Effector memory CD4-positive, alpha-beta T cell (primary cell): Measurements from ENCODE around the gene VCL.

Source experiments
- DNase-seq, 3 donors: peaks; one replicate each; pipeline ENCODE4 v3.0.0-alpha.2; 2020
- H3K27ac ChIP-seq: 2 replicates; pipeline ENCODE4 v1.7.0; 2013; ENCODE audit warnings: mild to moderate bottlenecking, low read length, moderate library complexity; ENCODE audit not compliant: insufficient read depth, poor library complexity, severe bottlenecking
- H3K27me3 ChIP-seq: replicated peaks from 2 replicates; pipeline ENCODE4 v1.7.0; 2013; ENCODE audit warnings: mild to moderate bottlenecking, low read length; ENCODE audit not compliant: insufficient read depth, control insufficient read depth, poor library complexity, severe bottlenecking
- H3K36me3 ChIP-seq: 2 replicates; pipeline ENCODE4 v1.7.0; 2013; ENCODE audit warnings: mild to moderate bottlenecking, low read length, moderate library complexity; ENCODE audit not compliant: control insufficient read depth, insufficient read depth
- H3K4me1 ChIP-seq: 2 replicates; pipeline ENCODE4 v1.7.0; 2013; ENCODE audit warnings: low read length, mild to moderate bottlenecking; ENCODE audit not compliant: control insufficient read depth, insufficient read depth, poor library complexity, severe bottlenecking
- H3K4me3 ChIP-seq: 2 replicates; pipeline ENCODE4 v1.7.0; 2013; ENCODE audit warnings: low read length, low read depth, mild to moderate bottlenecking; ENCODE audit not compliant: insufficient read depth, poor library complexity, severe bottlenecking
- H3K9me3 ChIP-seq: 2 replicates; pipeline ENCODE4 v1.7.0; 2013; ENCODE audit warnings: mild to moderate bottlenecking, low read length, moderate library complexity; ENCODE audit not compliant: control insufficient read depth

Gene VCL

DNA sequence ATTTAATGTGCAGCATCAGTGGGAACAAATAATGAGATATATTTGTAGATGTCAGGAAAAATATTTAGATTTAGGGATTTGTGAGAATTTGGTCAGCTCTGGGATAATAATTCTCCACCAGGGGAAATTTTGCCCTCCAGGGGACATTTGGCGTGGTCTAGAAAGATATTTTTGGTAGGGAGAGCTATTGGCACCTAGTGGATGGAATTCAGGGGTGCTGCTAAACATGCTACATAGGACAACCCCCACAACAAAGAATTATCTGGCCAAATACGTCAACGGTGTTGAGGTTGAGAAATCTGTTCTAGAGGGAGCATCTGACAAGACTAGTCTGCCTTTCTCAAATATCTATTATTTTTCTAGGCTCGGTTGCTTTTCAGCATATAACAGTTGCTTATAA lies 155.2 kb downstream of the VCL start:
- H3K4me1 ChIP-seq = peaks cover 17% of the 10 kb centered on the region
- H3K4me3 ChIP-seq = no peak overlapping the region
- H3K9me3 ChIP-seq = no peaks in the 10 kb centered on the region
- no peak overlapping the region for H3K27ac ChIP-seq
- no peaks in the 10 kb centered on the region for H3K36me3 ChIP-seq
- H3K27me3 ChIP-seq = no peaks in the 10 kb centered on the region
- DNase-seq = no peak

DNA sequence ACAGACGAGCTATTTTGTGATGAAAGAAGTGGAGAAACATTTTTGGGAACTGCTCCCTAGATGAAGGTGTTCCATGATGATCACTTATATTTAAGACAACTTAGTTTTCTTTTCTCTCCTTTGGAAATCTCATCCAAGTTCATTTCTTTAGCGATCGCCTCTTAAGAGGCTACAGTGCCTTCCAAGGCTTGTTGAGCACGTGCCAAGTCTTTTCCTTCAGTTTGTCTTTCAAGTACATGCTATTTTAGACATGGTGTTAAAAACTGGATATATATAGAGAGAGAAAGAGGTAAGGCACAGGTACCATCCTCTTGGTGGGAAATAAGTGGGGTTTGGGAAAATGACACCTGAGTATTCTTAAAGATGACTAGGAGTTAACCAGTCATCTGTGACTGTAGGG lies 155.8 kb downstream of the VCL start:
- no peak overlapping the region for H3K4me3 ChIP-seq
- H3K9me3 ChIP-seq = no peaks in the 10 kb centered on the region
- no peaks in the 10 kb centered on the region for H3K36me3 ChIP-seq
- DNase-seq = no peak
- H3K27ac ChIP-seq = no peak overlapping the region
- peaks cover 17% of the 10 kb centered on the region for H3K4me1 ChIP-seq
- H3K27me3 ChIP-seq = no peaks in the 10 kb centered on the region

DNA sequence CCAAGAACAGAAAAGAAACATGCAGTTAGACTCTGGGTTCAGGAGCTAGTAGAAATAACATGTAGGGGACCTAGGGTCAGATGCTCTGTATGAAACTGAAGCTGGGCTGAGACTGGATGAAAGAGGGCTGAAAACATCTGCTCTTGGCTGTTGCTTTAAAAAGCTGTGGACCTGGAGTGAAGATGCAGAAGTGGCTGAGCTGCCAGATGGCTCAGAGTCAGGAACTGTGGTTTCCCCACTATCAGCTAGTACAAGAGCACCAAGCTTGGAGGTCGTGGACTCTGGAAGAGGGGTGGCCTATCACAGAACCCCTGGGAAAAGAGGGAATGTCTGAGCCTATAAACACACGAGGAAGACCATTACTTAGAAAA lies 159.0 kb downstream of the VCL start:
- no peak overlapping the region for H3K27ac ChIP-seq
- peaks cover 4% of the 10 kb centered on the region for H3K4me1 ChIP-seq
- no peaks in the 10 kb centered on the region for H3K9me3 ChIP-seq
- H3K4me3 ChIP-seq = no peak overlapping the region
- H3K27me3 ChIP-seq = no peaks in the 10 kb centered on the region
- DNase-seq = no peak
- no peaks in the 10 kb centered on the region for H3K36me3 ChIP-seq

DNA sequence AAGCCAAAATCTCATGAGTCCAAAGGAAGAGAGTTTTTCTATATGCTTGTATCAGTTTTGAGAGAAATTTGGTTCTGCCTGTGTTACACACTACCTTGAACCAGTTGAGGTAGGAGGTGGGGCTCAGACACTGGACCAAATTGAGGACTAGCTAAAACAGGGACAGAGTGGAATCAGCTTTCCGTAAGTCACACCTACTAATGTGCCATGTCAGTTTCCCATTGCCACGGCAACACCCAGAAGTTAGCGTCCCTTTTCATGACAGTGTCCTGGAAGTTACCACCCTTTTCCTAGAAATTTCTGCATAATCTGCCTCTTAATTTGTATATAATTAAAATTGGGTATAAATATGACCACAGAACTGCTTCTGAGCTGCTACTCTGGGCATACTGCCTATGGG lies 162.1 kb downstream of the VCL start:
- H3K36me3 ChIP-seq = no peaks in the 10 kb centered on the region
- no peak overlapping the region for H3K27ac ChIP-seq
- no peaks in the 10 kb centered on the region for H3K9me3 ChIP-seq
- no peaks in the 10 kb centered on the region for H3K4me1 ChIP-seq
- H3K4me3 ChIP-seq = no peak overlapping the region
- DNase-seq = no peak
- H3K27me3 ChIP-seq = no peaks in the 10 kb centered on the region

DNA sequence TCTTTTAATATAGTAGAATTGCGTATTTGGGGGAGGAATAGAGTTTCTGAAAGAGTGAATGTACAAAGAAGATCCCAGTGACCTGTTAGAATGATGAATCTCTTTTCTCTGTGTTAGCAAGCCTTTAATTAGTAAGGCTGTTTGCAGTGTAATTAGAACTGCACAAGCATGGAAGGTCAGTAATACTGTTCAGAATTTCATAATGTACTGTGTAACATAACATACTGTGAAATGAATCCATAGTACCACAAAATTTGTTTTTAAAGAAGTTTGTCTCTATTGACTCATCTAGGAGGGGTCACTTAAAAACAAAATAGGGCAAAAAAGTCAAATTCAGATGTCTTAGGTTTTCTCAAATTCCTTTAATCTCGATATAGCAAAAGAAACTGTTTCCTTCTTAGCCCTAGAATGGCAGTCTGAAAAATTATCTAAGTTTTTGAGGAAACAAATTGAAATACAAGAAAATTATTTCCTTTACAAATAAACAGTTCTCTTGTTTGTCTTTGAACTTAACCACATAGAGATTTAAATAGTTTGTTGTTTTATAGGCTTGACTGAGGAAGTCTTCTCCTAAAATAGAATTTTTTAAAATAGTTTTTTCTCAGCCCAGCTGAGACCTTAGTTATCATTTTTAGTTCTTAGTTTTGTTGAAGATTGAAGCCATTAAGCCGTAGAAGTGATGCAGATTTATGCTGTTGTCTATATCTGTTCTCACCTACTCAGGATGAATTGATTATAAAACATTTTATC lies 165.6 kb downstream of the VCL start:
- Histone ChIP-seq H3K27ac (no peak overlapping the region), H3K9me3 (no peaks in the 10 kb centered on the region), H3K4me3 (no peak overlapping the region), H3K36me3 (no peaks in the 10 kb centered on the region), H3K27me3 (no peaks in the 10 kb centered on the region), H3K4me1 (no peaks in the 10 kb centered on the region)
- no peak for DNase-seq

DNA sequence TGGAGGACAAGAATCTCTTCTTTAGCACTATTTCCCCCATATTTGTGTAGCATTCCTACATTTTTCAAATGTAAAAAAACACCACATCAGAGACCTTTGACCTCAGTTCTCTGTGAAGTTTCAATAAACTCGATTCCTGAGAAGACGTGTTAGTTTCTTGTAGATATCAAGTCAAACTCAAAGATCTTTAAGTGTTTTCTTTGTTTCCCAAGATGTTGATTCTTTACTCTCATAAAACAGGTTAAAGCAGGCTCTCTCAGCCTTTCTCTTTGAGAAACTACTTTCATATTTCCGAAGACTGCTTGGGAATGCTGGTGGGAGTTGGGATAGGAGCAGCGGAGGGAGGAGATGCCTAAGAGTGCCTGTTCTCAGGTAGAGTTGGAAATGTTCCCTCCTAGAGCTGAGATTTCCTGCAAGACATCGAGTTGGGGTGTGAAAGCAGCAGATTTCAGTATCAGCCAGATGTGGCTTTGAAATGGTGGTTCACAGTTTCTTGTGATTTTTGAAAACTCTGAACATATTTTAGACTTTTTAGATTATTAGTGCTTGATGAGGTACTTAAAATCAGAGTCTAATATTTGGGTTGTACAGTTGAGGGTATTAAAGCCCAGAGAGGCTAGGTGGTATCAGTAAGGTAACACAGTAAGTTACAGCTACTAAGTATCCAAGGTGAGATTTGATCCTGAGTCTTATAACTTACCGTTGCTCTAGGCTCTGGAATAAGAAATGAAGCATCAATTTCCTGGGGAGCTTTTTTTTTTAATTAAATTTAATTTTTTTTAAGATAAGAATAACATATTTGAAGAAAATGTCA lies 167.0 kb downstream of the VCL start:
- Histone ChIP-seq H3K9me3 (no peaks in the 10 kb centered on the region), H3K4me1 (no peaks in the 10 kb centered on the region), H3K36me3 (no peaks in the 10 kb centered on the region), H3K27me3 (no peaks in the 10 kb centered on the region), H3K4me3 (no peak overlapping the region), H3K27ac (no peak overlapping the region)
- no peak for DNase-seq

DNA sequence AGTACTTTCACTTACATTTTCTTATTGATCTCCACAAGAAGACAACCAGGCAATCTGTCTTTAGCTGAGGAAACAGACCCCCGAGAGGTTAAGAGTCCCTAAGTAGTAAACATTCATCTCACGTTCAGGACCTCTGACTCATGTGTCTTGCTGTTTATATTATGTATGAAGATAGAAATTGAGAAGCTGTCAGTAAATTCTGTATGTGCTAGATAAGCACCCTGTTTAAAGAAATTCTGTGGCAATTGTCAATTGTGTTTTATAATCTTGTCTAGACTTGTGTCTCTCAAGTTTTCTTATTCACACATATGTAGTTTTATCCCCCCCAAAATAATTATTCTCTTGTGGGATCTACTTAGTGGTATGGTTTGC lies 167.6 kb downstream of the VCL start:
- Histone ChIP-seq H3K4me3 (no peak overlapping the region), H3K36me3 (no peaks in the 10 kb centered on the region), H3K27me3 (no peaks in the 10 kb centered on the region), H3K4me1 (no peaks in the 10 kb centered on the region), H3K9me3 (no peaks in the 10 kb centered on the region), H3K27ac (no peak overlapping the region)
- no peak for DNase-seq

DNA sequence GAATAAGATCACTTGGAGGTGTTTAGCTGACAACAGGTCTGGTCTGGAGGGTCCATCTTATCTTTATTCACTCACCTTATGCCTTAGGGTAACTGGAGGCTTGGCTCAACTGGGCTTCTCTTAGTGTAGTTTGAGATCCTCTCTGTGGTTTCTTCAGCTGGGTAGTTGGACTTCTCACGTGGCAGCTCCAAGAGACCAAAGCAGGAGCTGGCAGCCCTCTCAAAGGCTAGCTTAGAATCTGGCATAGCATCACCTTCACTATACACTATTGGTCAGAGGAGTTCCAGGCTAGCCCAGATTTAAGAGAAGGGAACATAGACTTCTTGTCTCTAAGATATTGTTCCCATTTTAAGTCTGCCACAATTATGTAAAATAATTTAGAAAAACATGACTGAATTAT lies 169.5 kb downstream of the VCL start:
- no peaks in the 10 kb centered on the region for H3K27me3 ChIP-seq
- no peaks in the 10 kb centered on the region for H3K9me3 ChIP-seq
- no peak overlapping the region for H3K27ac ChIP-seq
- no peak overlapping the region for H3K4me3 ChIP-seq
- DNase-seq = no peak
- no peaks in the 10 kb centered on the region for H3K36me3 ChIP-seq
- no peaks in the 10 kb centered on the region for H3K4me1 ChIP-seq
